PC-3 (cell line): ENCODE data around the gene AFF2. TPM values are rescaled to one million over a fixed set of nuclear protein-coding genes. Genes with fewer than 3 reads are reported as not detected.

ENCODE experiments used
- ATAC-seq: fragments of 200-7000 bp; cut with Tn5 transposase; 2 replicates; pipeline ENCODE4 v1.9.1; 2020; ENCODE audit warnings: mild to moderate bottlenecking, moderate library complexity
- BruUV-seq: library from RNA; stranded (reverse); fragments of 400-500 nt; replicated peaks from 2 replicates; lab custom pipeline; 2021; lab: Mats Ljungman, UMichigan
- CTCF ChIA-PET: fragments of 300-600 bp; sonication (Branson Sonifier 250); formaldehyde crosslinking; loops from one replicate; lab custom pipeline; 2022; ENCODE audit warnings: antibody characterized with exemption; lab: Charles Lee
- POLR2A ChIA-PET: fragments of 300-600 bp; sonication (Branson Sonifier 250); formaldehyde crosslinking; loops from one replicate; lab custom pipeline; 2022; ENCODE audit warnings: antibody characterized with exemption; ENCODE audit not compliant: unreplicated experiment; lab: Charles Lee
- DNase-seq: peaks from one replicate; pipeline ENCODE4 v3.0.0-alpha.2; 2015
- H2AFZ ChIP-seq: fragments of 300-600 bp; sonication (generic); 2 replicates; pipeline ENCODE4 v1.6.0; 2016; ENCODE audit warnings: antibody characterized with exemption, low read length
- H3F3A ChIP-seq: fragments of 300-600 bp; sonication (generic); one replicate; pipeline ENCODE4 v1.6.0; 2017; ENCODE audit warnings: antibody characterized with exemption, low read length, control low read depth, mild to moderate bottlenecking; ENCODE audit not compliant: unreplicated experiment
- H3K27ac ChIP-seq: fragments of 300-600 bp; sonication (generic); 2 replicates; pipeline ENCODE4 v1.5.1; 2016; ENCODE audit warnings: mild to moderate bottlenecking, low read length
- H3K27me3 ChIP-seq: fragments of 300-600 bp; sonication (generic); 2 replicates; pipeline ENCODE4 v1.6.1; 2016; ENCODE audit warnings: low read length, mixed read lengths
- H3K36me3 ChIP-seq: fragments of 300-600 bp; sonication (generic); 2 replicates; pipeline ENCODE4 v1.6.1; 2016; ENCODE audit warnings: low read depth, mixed run types, low read length, mixed read lengths
- H3K4me1 ChIP-seq: fragments of 300-600 bp; sonication (generic); 2 replicates; pipeline ENCODE4 v1.5.1; 2016; ENCODE audit warnings: low read length; ENCODE audit not compliant: insufficient read depth
- H3K4me2 ChIP-seq: fragments of 300-600 bp; sonication (generic); 2 replicates; pipeline ENCODE4 v1.6.0; 2016; ENCODE audit warnings: low read length
- H3K4me3 ChIP-seq: fragments of 300-600 bp; sonication (generic); 2 replicates; pipeline ENCODE4 v1.5.1; 2016; ENCODE audit warnings: mild to moderate bottlenecking, low read length, mixed read lengths
- H3K79me2 ChIP-seq: fragments of 300-600 bp; sonication (generic); 2 replicates; pipeline ENCODE4 v1.6.1; 2017; ENCODE audit warnings: low read length, mixed read lengths
- H3K9ac ChIP-seq: fragments of 300-600 bp; sonication (generic); 2 replicates; pipeline ENCODE4 v1.6.0; 2016; ENCODE audit warnings: mild to moderate bottlenecking, low read length
- H3K9me2 ChIP-seq: fragments of 300-600 bp; sonication (generic); replicated peaks from 2 replicates; pipeline ENCODE4 v1.6.1; 2016; ENCODE audit warnings: mixed run types, low read length, mixed read lengths
- H3K9me3 ChIP-seq: fragments of 300-600 bp; sonication (generic); 2 replicates; pipeline ENCODE4 v1.6.1; 2016; ENCODE audit warnings: low read length, mixed read lengths
- H4K20me1 ChIP-seq: fragments of 300-600 bp; sonication (generic); 2 replicates; pipeline ENCODE4 v1.6.1; 2016; ENCODE audit warnings: low read length, mixed read lengths
- CTCF ChIP-seq: fragments of 300-600 bp; sonication (generic); conservative IDR thresholded peaks from 2 replicates; pipeline ENCODE4 v1.5.1; 2017; ENCODE audit warnings: antibody characterized with exemption, low read depth, mild to moderate bottlenecking, low read length
- EZH2 ChIP-seq: fragments of 300-600 bp; sonication (generic); IDR thresholded peaks from one replicate; pipeline ENCODE4 v1.6.1; 2017; ENCODE audit warnings: antibody characterized with exemption, mild to moderate bottlenecking, low read length; ENCODE audit not compliant: unreplicated experiment
- EZH2phosphoT487 ChIP-seq: fragments of 300-600 bp; sonication (generic); IDR thresholded peaks from 2 replicates; pipeline ENCODE4 v1.6.1; 2018; ENCODE audit warnings: mild to moderate bottlenecking, antibody characterized with exemption, low read length, borderline replicate concordance
- intact Hi-C: fragments of 100-400 bp; cut with micrococcal nuclease; formaldehyde crosslinking; loops from 2 replicates; pipeline ENCODE4 v1.9.0; 2023
- total RNA-seq: library from RNA; depleted of rRNA; stranded (reverse); fragments of >200 nt; gene quantifications from 2 replicates; pipeline ENCODE4 v1.2.3, GENCODE V29; 2014

AFF2 gene
- total RNA-seq, 1 experiment from 2014 or later, result not detected

GRCh38 chrX:149037281-149037870 lies 537.0 kb downstream of the AFF2 start:
- no peak for DNase-seq
- POLR2A ChIA-PET, result no interaction called here
- no peak for TF ChIP-seq CTCF
- no peak for TF ChIP-seq EZH2phosphoT487
- TF ChIP-seq EZH2, result no peak
- Histone ChIP-seq H3K4me2 (no peak overlapping the region), H3K27ac (no peak overlapping the region), H3K9ac (no peak overlapping the region), H3F3A (no peaks in the 10 kb centered on the region), H3K9me3 (no peaks in the 10 kb centered on the region), H3K4me3 (no peak overlapping the region), H4K20me1 (no peaks in the 10 kb centered on the region), H3K36me3 (no peaks in the 10 kb centered on the region), H3K27me3 (no peaks in the 10 kb centered on the region), H2AFZ (no peak overlapping the region), H3K79me2 (no peaks in the 10 kb centered on the region), H3K4me1 (no peaks in the 10 kb centered on the region), H3K9me2 (no peaks in the 10 kb centered on the region)
- CTCF ChIA-PET, result no interaction called here
- no TSS peak for BruUV-seq
- ATAC-seq, result no peak
- intact Hi-C loops, result no loop called here

GRCh38 chrX:149039057-149039456 lies 538.6 kb downstream of the AFF2 start:
- Histone ChIP-seq H4K20me1 (no peaks in the 10 kb centered on the region), H3K9me2 (no peaks in the 10 kb centered on the region), H3K4me3 (no peak overlapping the region), H3K27me3 (no peaks in the 10 kb centered on the region), H2AFZ (no peak overlapping the region), H3K9me3 (no peaks in the 10 kb centered on the region), H3K4me2 (no peak overlapping the region), H3K36me3 (no peaks in the 10 kb centered on the region), H3K27ac (no peak overlapping the region), H3K4me1 (no peaks in the 10 kb centered on the region), H3K9ac (no peak overlapping the region), H3F3A (no peaks in the 10 kb centered on the region), H3K79me2 (no peaks in the 10 kb centered on the region)
- TF ChIP-seq EZH2, result no peak
- TF ChIP-seq CTCF, result no peak
- no peak for TF ChIP-seq EZH2phosphoT487
- ChIA-PET CTCF (no interaction called here), POLR2A (no interaction called here)
- no peak for ATAC-seq
- BruUV-seq, result no TSS peak
- intact Hi-C loops, result no loop called here
- DNase-seq, result no peak

GRCh38 chrX:149040873-149041535 lies 540.6 kb downstream of the AFF2 start:
- Histone ChIP-seq H3K9ac (no peak overlapping the region), H2AFZ (no peak overlapping the region), H4K20me1 (no peaks in the 10 kb centered on the region), H3K27me3 (no peaks in the 10 kb centered on the region), H3K9me2 (no peaks in the 10 kb centered on the region), H3K36me3 (no peaks in the 10 kb centered on the region), H3K79me2 (no peaks in the 10 kb centered on the region), H3K9me3 (no peaks in the 10 kb centered on the region), H3K4me2 (no peak overlapping the region), H3K4me1 (no peaks in the 10 kb centered on the region), H3F3A (no peaks in the 10 kb centered on the region), H3K4me3 (no peak overlapping the region), H3K27ac (no peak overlapping the region)
- POLR2A ChIA-PET, result no interaction called here
- DNase-seq (peak; percentile 2), ATAC-seq (no peak)
- no TSS peak for BruUV-seq
- no peak for TF ChIP-seq CTCF
- no peak for TF ChIP-seq EZH2
- TF ChIP-seq EZH2phosphoT487, result no peak
- CTCF ChIA-PET, result no interaction called here
- intact Hi-C loops, result no loop called here
